HCEC 1CT (cell line): ENCODE measurements around the gene ABLIM3.
"Not testable (repeated sequence)": the region's sequence is repeated elsewhere in the genome, so short reads cannot be mapped to it uniquely, and the experiment has no call there.

ENCODE experiments used
- DNase-seq: peaks from one replicate; pipeline ENCODE4 v3.0.0-alpha.2; 2017

The ABLIM3 gene

DNA sequence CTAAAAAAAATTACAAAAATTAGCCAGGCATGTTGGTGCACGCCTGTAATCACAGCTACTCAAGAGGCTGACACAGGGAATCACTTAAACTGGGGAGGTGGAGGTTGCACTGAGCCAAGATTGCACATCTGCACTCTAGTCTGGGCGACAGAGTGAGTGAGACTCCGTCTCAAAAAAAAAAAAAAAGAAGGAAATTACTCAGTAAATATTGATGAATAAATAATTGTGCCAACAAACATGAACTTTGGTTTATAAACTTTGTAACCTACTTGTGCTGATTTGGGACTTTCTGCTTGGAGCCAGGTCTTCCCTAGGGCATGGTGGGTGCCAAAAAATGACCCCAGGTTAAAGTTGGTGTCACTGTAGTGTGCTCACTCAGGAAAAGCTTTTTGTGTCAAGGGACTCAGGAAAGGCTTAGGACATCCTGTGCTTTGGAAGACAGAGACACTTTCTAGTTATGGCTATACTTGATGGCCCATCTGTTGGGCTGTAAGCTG, 19.0 kb downstream of the ABLIM3 start:
- no peak for DNase-seq

DNA sequence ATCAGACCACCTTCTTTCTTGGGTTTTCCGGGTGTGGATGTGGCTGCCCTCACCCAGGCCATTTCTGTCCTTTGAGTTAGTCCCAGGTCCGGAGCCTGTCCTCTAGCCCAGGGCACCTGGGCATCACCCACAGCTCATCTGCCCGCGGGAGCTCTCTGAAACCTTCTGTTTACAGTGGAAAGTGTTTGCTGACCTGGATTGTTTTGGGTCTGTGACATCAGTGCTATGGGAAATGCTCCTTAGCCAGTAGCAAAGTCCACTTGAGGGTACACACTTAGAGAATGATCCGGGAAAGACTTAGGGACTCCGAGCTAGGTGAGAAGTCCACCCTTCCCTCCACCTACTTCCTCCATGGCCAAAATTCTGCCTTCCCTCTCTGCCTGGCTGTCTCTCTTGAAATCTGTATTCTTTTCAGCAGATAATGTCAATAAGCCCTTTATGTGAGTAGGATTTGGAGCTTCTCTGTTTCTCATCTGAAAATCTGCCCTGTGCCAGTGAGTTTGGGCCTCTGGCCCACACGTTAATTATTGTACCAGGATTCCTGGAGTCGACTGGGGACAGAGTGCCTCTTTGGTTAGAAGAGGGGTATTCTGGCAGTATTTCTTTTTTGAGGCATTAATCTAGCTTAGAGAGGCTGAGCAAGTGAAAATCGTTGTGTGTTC, 19.9 kb downstream of the ABLIM3 start:
- DNase-seq: no peak

DNA sequence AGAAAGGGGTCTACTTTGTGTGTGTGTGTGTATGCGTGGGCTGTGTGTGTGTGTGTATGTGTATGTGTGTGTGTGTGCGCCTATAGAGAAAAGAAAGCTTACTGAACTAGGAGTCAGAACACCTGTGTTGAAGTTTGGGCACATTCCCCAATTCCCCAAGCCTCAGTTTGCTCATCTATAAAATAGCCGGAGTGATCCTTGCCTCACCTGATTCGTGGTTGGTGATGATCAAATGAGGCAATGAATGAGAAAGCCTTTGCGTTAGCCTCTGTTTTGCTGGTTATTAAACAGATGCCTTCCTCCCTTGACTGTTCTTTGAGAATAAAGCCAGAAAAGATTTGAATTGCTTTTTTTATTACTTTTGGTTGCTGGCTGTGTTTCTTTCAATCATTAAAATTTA, 20.6 kb downstream of the ABLIM3 start:
- DNase-seq: no peak

DNA sequence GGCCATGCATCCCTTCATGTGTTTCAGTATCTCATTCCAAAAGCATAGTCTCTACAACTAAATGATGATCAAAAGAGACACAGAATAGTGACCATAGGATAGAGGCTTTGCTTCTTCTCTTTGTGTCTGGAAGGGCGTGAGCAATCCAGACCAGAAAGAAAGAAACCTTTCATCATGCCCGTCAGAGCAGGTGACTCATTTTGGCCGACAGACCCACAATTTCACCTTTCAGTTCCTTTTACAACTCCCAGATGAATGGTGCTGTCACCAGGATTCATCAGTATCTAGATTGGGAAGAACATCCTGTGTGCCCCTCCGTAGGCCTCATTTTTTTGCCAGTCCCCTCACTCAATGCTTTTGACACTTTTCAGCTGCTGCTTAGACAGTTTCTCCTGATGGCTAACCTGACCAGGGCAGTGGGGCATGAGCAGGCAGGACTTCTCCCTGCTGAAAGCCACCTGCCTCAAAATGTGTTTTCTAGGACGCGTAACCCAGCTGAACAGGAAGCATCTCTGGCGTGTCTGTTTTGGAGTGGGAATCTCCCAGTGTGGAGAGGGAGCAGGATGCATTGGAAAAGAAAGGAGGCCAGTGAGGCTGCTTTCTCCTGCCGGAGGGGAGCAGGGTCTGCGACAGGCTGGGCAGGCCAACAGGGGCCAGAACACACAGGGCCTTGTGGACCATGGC, 21.2 kb downstream of the ABLIM3 start:
- no peak for DNase-seq

DNA sequence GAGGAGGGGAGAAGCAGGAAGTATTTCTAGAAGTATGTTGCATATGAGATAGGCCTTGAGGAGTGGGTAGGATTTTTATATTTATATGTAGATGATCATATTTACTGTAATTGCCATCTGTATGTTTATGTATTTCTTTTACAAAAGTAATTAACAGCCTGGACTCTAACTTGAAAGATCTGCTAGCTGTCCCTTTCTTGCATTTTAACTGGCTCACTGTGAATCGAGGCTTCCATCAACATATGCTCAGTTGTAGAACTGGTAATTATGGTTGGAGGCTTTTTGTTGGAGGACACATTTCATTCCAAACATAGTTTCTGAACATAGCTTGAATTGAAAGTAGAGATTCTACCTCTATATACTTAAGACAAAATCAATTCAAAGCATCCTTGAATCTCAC, 23.4 kb downstream of the ABLIM3 start:
- no peak for DNase-seq

DNA sequence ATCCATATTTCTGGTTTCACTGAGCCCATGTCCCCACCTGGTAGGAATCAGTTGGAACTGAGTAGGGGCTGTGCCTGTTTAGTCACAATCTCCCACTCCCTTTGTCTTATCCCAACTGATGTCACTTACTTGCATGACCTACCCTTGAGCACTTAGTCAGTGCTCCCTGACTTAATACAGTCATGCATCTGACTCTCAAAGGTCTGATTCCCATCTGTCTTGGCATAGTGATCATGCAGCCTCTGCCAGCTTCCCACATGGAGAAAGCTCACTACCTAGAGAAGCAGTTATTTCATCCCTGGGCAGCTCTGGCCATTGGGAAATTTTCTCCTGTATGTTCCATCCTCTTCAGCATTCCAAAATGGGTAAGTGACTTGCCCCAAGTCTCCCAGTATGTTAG, 24.8 kb downstream of the ABLIM3 start:
- peak; percentile 71 for DNase-seq

DNA sequence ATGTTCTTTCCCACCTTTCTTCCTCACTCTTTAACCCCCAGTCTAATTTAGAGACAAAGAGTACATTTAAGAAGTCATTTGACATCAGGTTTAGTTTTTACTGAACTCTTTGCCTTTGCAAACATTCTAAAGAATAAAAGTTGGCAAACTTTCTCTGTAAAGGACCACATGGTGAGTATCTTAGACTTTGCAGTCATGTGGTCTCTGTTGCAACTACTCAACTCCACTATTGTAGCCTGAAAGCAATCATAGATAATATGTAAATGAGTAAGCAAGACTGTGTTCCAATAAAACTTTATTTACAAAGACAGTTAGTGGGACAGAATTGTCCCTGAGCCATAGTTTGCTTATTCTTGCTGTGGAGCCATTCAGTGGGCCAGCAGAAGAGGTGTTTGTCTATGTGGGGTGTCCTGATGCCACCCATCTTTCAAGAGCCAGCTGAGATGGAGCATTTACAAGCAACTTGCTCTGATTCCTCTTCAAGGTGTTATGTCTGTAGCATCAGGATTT, 25.4 kb downstream of the ABLIM3 start:
- no peak for DNase-seq

DNA sequence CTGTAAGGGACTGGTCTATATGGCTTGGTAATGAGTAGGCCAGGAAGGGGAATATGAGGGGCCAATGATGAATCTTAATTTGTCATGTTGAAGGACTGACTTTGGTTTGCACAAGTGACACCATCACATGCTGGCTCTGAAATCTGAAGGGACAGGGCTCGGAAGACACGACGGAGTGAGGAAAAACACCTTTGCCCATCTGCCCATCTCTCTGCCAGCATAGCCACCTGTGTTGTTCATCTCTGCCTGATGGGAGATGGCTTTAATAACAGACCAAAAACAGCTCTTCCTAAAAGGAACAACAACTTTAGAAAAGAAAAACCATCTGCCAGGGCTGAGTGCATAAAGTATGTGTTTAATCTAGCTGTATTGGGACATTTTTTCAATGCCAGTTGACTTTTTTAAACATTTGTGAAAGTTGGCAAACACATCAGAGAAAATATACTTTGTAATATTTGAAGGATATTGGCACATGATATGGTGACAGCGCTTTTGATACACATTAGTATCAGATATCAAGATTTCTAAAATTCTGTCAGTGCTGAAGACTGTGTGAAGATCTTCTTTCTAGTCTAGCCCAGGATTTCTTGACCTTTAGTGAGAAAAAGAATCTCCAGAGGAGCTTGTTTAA, 27.1 kb downstream of the ABLIM3 start:
- DNase-seq: no peak

DNA sequence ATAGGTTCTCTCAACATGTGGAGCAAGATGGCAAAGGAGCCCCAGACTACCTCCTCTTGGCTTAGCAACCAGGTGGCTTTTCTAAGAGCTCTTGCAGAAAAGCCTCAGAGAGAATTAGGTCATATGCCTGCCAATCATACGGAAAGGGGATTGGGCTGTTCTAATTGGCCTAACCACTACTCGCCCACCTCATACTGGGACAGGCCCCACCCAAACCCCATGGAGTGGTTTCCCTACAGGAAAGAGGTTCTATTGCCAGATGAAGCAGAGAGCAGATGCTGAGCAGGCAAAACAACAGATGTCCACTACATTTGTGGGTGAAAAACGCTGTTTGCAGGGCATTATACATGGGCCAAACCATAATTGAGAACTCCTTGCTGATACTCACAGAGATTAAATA, 29.0 kb downstream of the ABLIM3 start:
- no peak for DNase-seq

DNA sequence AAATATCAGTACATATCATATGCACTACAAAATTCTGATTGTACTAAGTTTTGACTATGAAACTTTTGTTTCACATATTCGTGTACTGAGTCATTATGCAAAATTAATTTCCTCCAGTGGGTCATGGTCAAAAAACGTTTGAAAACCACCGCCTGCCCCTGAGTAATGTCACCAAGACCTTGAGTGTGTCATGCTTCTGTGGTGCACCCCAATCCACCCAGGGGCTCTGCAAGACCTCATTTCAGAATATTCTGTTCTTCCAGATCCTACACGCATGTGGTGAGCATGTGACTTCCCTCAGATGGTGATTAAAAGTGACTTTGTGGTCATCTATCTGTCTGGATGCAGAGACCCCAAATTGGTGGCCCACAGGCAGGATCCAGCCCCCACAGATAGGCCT, 31.0 kb downstream of the ABLIM3 start:
- DNase-seq: peak; percentile 92

DNA sequence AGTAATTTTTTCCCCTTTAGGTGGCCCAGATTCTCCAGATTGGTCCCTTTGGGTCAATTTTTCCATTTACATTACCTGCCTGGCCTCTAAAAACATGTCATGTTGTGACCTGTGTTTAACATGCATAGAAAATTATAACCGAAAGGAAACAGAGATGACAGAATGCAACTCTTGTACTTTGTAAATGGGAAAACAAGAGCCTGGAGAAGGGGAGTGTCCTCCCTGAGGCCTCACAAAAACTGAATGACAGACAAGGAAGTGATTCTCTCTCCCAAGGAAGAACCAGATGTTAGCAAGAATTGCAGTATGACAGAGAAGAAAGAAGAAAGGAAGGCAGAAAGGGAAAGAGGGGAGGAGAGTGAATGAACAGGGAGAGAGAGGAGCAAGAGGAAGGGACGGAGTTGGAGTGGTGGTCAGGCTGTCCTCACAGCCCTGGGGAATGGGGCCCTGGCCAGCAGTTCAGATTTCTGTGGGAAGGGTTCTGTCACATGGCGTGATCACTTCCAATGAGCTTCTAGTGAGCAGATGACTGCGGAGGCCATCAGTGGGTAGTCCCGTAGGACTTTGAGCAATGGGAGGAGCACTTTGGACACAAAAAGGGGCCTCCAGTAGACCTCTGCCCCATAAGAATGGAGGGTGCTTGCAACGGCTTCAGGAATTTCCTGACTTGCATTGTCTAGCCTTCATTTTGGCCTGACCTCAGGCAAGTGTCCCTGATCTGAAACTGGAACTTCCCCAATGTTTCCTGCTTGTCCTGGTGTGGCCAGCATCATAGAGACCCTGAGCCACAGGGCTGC, 31.6 kb downstream of the ABLIM3 start:
- no peak for DNase-seq

DNA sequence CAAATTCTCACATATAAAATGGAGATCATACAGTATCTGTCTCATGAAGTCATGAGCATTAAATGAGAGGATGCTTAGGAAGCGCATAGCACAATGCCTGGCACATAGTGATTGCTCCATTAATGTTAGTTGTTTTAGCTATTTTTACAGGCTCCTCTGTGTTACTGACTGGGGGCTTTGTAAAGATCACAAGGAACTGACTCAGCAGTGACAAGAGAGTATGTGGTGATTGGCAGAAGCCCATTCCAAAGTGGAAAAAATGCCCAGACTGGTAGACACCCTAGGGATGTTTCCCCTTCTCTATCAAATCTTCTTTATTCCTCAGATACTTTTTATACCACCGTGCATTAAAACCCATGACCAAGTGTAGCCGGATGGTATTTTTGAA, 33.5 kb downstream of the ABLIM3 start:
- DNase-seq: no peak

DNA sequence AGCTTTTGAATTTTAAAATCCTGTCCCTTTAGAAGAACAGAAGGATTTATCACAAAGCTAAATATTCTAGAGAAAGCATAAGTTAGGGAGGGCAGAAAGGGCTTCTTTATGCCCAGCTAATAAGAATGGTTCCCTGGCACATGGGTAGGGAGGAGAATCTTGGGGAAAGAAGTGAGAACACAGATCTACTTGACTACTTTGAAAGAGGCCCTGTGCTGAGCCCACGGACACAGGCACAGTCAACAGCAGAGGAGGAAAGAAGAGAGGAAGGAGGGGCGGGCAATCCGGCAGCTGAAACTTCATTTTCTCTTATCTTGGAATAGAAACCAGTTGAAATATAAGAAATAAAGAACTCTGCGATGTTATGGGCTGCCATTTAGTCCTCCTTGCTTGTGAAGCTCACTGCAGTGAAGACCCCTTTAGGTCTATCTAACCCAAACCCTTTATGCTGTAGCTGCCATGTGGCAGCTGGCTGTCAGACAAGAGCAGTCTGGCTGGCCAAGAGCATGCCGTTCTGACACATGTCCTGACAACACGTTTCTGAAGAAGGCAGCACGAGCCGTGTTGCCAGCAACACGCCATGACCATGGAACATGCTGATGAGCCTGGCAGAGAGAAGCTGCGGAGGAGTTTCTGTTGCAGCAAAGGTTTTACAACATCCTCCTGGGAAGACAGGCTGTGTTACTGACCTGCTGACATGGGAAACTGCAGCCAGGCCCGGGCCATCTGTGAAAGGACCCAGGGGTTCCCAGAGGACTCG, 34.2 kb downstream of the ABLIM3 start:
- no peak for DNase-seq

DNA sequence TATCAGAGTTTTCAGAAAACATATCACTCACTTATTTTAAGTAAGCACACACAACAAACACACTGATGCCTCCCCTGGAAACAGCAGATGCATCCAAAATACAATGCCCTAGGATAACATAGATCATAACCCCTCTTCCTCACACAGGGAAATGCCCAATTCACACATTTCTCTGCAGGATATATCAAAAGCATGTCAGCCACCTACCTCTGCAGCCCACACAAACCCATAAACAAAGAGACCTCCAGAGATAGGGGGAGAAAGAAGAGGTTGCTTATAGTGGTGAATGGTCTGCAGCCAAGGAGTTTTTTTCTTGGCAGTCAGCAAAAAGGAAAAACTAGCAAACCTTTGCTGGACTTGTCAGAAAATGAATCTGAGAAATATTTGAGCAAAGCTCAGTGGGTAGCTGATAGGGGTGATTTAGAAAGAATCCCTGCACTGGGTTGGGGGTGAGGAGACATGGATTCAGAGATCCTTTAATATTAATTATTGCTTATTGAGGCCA, 36.1 kb downstream of the ABLIM3 start:
- no peak for DNase-seq

DNA sequence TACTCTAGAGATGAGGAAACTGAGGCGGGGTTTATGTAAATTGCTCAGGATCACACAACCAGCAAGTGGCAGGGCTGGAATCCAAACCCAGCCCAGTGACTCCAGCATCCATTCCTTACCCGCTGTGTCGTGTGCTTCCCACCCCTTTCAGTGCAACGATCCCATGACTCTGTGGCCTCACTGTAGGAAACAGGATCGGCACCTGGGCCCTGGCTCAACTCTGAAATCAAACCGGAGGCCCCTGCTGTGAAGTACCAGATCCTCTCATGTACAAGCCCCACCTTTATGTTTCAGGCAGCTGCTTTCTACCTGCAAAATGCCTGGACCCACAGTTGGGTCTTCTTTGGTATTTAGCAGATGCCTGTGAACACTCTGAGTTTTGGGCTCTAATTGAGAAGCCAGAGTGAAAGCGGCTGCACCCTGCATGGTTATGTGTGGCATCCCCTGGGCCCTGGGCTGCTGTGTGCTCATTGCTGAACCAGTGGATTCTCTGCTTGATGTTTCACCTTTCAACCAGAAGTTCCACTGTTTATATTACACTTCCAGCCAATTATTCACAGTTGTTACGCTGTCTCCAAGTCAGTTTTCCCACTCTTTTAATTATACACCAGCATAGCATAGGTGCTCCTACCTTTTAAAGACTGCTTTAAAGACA, 36.7 kb downstream of the ABLIM3 start:
- no peak for DNase-seq

DNA sequence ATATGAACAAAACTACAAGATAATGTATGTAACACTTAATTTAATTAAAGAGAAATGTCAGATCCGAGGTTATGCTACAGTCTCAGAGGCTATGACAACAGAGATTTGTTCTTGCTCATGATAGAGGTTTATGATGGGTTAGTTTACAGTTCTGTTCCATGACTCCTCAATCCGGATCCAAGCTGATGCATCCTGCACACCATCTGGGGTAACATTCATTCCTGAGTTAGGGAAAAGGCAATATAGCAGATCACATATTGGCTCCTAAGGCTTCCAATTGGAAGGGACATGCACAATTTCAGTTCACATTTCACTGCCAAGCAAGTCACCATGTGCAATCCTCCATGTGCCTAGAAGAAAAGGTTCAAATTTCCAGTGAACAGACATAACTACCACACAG, 40.4 kb downstream of the ABLIM3 start:
- peak; percentile 59 for DNase-seq

DNA sequence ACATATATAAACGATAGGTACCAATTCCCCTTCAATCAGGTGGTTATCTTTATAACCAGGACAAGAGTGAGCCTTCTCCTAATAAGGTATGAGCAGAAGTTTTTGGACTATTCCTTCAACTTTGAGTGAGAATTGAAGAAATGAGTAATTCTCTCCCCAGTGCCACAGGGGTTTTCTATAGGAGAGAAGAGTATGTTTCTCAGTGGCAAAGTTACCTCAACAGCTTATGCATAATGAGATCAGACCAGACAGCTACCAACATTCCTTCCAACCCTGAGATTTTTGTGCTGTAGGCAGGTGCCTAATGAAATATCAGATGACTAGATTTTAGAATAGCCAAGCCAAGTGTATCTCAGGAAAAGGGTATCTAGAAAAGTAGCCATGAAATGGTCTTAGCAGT, 40.9 kb downstream of the ABLIM3 start:
- no peak for DNase-seq

DNA sequence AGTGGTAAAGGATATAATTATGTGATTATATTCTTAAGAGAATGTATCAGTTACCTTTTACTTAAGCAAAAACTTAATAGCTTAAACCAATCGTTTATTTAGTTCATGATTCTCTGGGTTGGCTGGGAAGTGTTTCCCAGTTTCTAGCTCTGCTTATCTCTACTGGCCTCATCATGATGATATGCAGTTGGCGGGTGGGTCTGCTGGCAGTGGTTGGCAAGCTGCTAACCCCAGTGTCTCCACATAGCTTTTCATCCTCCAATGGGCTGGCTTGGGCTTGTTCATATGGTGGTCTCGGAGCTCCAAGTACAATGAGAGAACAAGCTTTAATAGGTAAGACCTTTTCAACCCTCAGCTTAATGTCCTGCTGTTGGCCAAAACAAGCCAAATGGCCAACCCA, 43.8 kb downstream of the ABLIM3 start:
- DNase-seq: no peak

DNA sequence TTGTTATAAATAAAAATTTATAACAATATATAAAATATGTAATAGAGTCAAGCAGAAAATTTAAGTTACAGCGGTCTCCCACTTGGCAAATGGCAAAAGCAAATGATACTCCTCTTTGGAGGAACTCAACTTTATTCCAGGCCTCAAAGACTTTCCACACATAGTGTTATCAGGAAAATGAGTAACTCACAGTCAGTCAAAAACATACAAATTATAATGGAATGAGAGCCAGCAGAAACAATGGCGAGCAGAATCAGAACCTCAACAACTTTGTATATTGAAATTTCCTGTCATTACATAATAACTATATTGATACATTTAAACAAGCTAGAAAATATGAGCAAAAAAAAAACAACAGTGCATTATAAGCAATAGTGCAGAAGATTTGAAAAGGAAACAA, 45.2 kb downstream of the ABLIM3 start:
- no peak for DNase-seq

DNA sequence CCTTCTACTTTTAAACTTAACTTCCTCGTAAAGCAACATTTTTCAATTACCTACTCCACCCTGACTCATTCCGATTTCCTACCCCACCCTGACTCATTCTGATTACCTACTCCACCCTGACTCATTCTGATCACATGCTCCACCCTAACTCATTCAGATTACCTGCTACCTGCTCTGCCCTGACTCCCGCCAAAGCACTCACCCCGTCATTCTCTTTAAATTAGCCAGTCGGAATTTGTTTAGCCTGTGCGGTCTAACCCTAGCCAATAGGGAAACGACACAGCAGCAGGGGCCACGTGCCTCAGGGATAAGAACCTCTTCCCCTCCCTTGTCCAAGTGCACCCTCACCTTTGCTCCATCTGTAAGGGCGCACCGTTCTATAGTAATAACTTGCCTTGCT, 46.3 kb downstream of the ABLIM3 start:
- not testable (repeated sequence) for DNase-seq

DNA sequence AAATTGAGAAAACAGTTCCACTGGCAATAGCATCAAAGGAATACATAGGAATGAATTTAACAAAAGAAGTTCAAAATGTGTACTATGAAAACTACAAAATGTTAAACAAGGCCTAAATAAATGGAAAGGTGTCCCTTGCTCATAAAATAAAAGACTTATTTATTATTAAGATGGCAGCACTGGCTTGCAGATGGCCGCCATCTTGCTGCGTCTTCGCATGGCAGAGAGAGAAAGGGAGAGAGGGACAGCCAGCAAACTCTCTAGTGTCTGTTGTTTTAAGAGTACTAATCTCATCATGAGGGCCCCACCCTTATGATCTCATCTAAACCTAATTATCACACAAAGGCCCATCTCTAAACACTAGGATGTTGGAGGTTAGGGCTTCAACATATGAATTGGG, 47.1 kb downstream of the ABLIM3 start:
- DNase-seq: no peak
